SK-N-SH treated with all-trans-retinoic acid at 6 μM for 48 hours (cell line): Measurements from ENCODE around the gene SAG.

Experiments
- ATAC-seq: fragments of 200-7000 bp; cut with Tn5 transposase; 3 replicates; pipeline ENCODE4 v1.9.1; 2020; ENCODE audit warnings: mild to moderate bottlenecking, moderate library complexity
- ARNTL ChIP-seq: fragments of 450-650 bp; formaldehyde crosslinking; IDR thresholded peaks from 2 replicates; pipeline ENCODE4 v1.5.0; 2020; ENCODE audit warnings: low read depth, mild to moderate bottlenecking, moderate library complexity, borderline replicate concordance
- BACH2 ChIP-seq: fragments of 250-450 bp; sonication (Bioruptor Pico); IDR thresholded peaks from 2 replicates; pipeline ENCODE4 v1.9.0; 2021; ENCODE audit warnings: mild to moderate bottlenecking, borderline replicate concordance
- CREB5 ChIP-seq: fragments of 250-450 bp; sonication (Bioruptor Pico); IDR thresholded peaks from 2 replicates; pipeline ENCODE4 v1.5.1; 2020; ENCODE audit warnings: low read depth, mild to moderate bottlenecking, moderate library complexity
- CSDC2 ChIP-seq: fragments of 250-450 bp; sonication (Bioruptor Pico); IDR thresholded peaks from 2 replicates; pipeline ENCODE4 v1.5.0; 2020; ENCODE audit warnings: mild to moderate bottlenecking, moderate library complexity
- CSRNP3 ChIP-seq: fragments of 250-450 bp; sonication (Bioruptor Pico); IDR thresholded peaks from 2 replicates; pipeline ENCODE4 v1.5.1; 2021; ENCODE audit warnings: mild to moderate bottlenecking, moderate library complexity
- ESRRG ChIP-seq: fragments of 250-450 bp; sonication (Bioruptor Pico); IDR thresholded peaks from 2 replicates; pipeline ENCODE4 v1.6.1; 2021; ENCODE audit warnings: mild to moderate bottlenecking
- GLIS3 ChIP-seq: fragments of 250-450 bp; sonication (Bioruptor Pico); IDR thresholded peaks from 2 replicates; pipeline ENCODE4 v1.5.0; 2020; ENCODE audit warnings: mild to moderate bottlenecking, moderate library complexity
- ISL1 ChIP-seq: fragments of 250-450 bp; sonication (Bioruptor Pico); IDR thresholded peaks from 2 replicates; pipeline ENCODE4 v2.1.2; 2022; ENCODE audit warnings: mild to moderate bottlenecking, moderate library complexity
- OSR1 ChIP-seq: fragments of 250-450 bp; sonication (Bioruptor Pico); IDR thresholded peaks from 2 replicates; pipeline ENCODE4 v1.8.0; 2022; ENCODE audit warnings: moderate library complexity, mild to moderate bottlenecking, inconsistent platforms
- PATZ1 ChIP-seq: fragments of 250-450 bp; sonication (Bioruptor Pico); IDR thresholded peaks from 2 replicates; pipeline ENCODE4 v1.8.0; 2020; ENCODE audit warnings: mild to moderate bottlenecking, moderate library complexity, borderline replicate concordance
- POU6F1 ChIP-seq: fragments of 250-450 bp; sonication (Bioruptor Pico); IDR thresholded peaks from 2 replicates; pipeline ENCODE4 v1.8.0; 2021; ENCODE audit warnings: low read depth, mild to moderate bottlenecking, moderate library complexity, borderline replicate concordance
- PPARA ChIP-seq: fragments of 250-450 bp; sonication (Bioruptor Pico); IDR thresholded peaks from 2 replicates; pipeline ENCODE4 v1.5.0; 2020; ENCODE audit warnings: mild to moderate bottlenecking, borderline replicate concordance
- RARB ChIP-seq: fragments of 250-450 bp; sonication (Bioruptor Pico); IDR thresholded peaks from 2 replicates; pipeline ENCODE4 v1.8.0; 2021; ENCODE audit warnings: mild to moderate bottlenecking, moderate library complexity
- SNAI2 ChIP-seq: fragments of 250-450 bp; sonication (Bioruptor Pico); IDR thresholded peaks from 2 replicates; pipeline ENCODE4 v1.5.0; 2020; ENCODE audit warnings: mild to moderate bottlenecking, moderate library complexity
- TCF4 ChIP-seq: fragments of 250-450 bp; sonication (Bioruptor Pico); IDR thresholded peaks from 2 replicates; pipeline ENCODE4 v1.8.0; 2021; ENCODE audit warnings: mild to moderate bottlenecking, moderate library complexity, borderline replicate concordance
- TOX ChIP-seq: fragments of 250-450 bp; sonication (Bioruptor Pico); IDR thresholded peaks from 2 replicates; pipeline ENCODE4 v1.8.0; 2021; ENCODE audit warnings: mild to moderate bottlenecking, moderate library complexity, borderline replicate concordance
- TSHZ2 ChIP-seq: fragments of 250-450 bp; sonication (Bioruptor Pico); IDR thresholded peaks from 2 replicates; pipeline ENCODE4 v1.5.0; 2020; ENCODE audit warnings: mild to moderate bottlenecking, moderate library complexity
- ZFP3 ChIP-seq: fragments of 250-450 bp; sonication (Bioruptor Pico); IDR thresholded peaks from 2 replicates; pipeline ENCODE4 v1.5.0; 2020; ENCODE audit warnings: mild to moderate bottlenecking, moderate library complexity
- ZFP30 ChIP-seq: fragments of 450-650 bp; formaldehyde crosslinking; IDR thresholded peaks from 2 replicates; pipeline ENCODE4 v1.5.0; 2022; ENCODE audit warnings: mild to moderate bottlenecking, moderate library complexity
- ZNF565 ChIP-seq: fragments of 450-650 bp; formaldehyde crosslinking; conservative IDR thresholded peaks from 2 replicates; pipeline ENCODE4 v1.5.0; 2020; ENCODE audit warnings: low read depth, mild to moderate bottlenecking, moderate library complexity
- ZNF70 ChIP-seq: fragments of 450-650 bp; formaldehyde crosslinking; IDR thresholded peaks from 2 replicates; pipeline ENCODE4 v1.5.0; 2020; ENCODE audit warnings: mild to moderate bottlenecking, moderate library complexity
- ZNF8 ChIP-seq: fragments of 450-650 bp; formaldehyde crosslinking; IDR thresholded peaks from 2 replicates; pipeline ENCODE4 v1.5.0; 2020; ENCODE audit warnings: mild to moderate bottlenecking, moderate library complexity

The SAG gene

GRCh38 chr2:233321166-233321565 is 13.6 kb downstream of the SAG start:
- ATAC-seq = no peak
- TF ChIP-seq CSRNP3 (CRISPR knock-in tag) = no peak
- TF ChIP-seq GLIS3 (CRISPR knock-in tag) = no peak
- no peak for TF ChIP-seq POU6F1
- no peak for TF ChIP-seq TCF4 (CRISPR knock-in tag)
- no peak for TF ChIP-seq ESRRG (CRISPR knock-in tag)
- TF ChIP-seq PATZ1 (CRISPR knock-in tag) = no peak
- TF ChIP-seq TSHZ2 = no peak
- no peak for TF ChIP-seq ZNF70
- TF ChIP-seq ZNF8 = no peak
- TF ChIP-seq ZNF565 = no peak
- no peak for TF ChIP-seq CSDC2 (CRISPR knock-in tag)
- TF ChIP-seq ZFP3 (CRISPR knock-in tag) = no peak
- TF ChIP-seq ISL1 (CRISPR knock-in tag) = no peak
- TF ChIP-seq TOX (CRISPR knock-in tag) = no peak

GRCh38 chr2:233323851-233324250 is 16.2 kb downstream of the SAG start:
- TF ChIP-seq BACH2 (CRISPR knock-in tag) (no peak), OSR1 (no peak), TCF4 (CRISPR knock-in tag) (no peak), CSRNP3 (CRISPR knock-in tag) (no peak), SNAI2 (no peak), ARNTL (CRISPR knock-in tag) (no peak), GLIS3 (CRISPR knock-in tag) (no peak), ESRRG (CRISPR knock-in tag) (no peak), TOX (CRISPR knock-in tag) (no peak)

GRCh38 chr2:233325256-233325655 is 17.6 kb downstream of the SAG start:
- no peak for ATAC-seq

More at GRCh38 chr2:233323851-233324250, 16.2 kb downstream of the SAG start:
- ATAC-seq = no peak

More at GRCh38 chr2:233325256-233325655, 17.6 kb downstream of the SAG start:
- TF ChIP-seq ZFP30 (CRISPR knock-in tag) = no peak
- TF ChIP-seq GLIS3 (CRISPR knock-in tag) = no peak
- TF ChIP-seq PPARA (CRISPR knock-in tag) = no peak
- TF ChIP-seq OSR1 = no peak
- no peak for TF ChIP-seq TSHZ2
- TF ChIP-seq ISL1 (CRISPR knock-in tag) = no peak
- TF ChIP-seq ZNF70 = no peak
- no peak for TF ChIP-seq RARB
- TF ChIP-seq BACH2 (CRISPR knock-in tag) = no peak
- TF ChIP-seq TCF4 (CRISPR knock-in tag) = no peak
- no peak for TF ChIP-seq CREB5 (CRISPR knock-in tag)
- TF ChIP-seq, all 23 proteins: peak for 0
